HG03103 (cell line): ENCODE data around the gene INPP4B.

ENCODE experiments used
- ATAC-seq: cut with Tn5 transposase; IDR thresholded peaks from one replicate; pipeline ENCODE4 v1.9.1; 2021; ENCODE audit warnings: low read depth; ENCODE audit not compliant: unreplicated experiment

INPP4B gene

GRCh38 chr4:142194905-142195304, 651.2 kb downstream of the INPP4B start:
- ATAC-seq, result no peak

- no peak for ATAC-seq
Measured at GRCh38 chr4:142191901-142192300, 654.2 kb downstream of the INPP4B start.

- ATAC-seq, result no peak
Measured at GRCh38 chr4:142181021-142181420, 665.1 kb downstream of the INPP4B start.

DNA sequence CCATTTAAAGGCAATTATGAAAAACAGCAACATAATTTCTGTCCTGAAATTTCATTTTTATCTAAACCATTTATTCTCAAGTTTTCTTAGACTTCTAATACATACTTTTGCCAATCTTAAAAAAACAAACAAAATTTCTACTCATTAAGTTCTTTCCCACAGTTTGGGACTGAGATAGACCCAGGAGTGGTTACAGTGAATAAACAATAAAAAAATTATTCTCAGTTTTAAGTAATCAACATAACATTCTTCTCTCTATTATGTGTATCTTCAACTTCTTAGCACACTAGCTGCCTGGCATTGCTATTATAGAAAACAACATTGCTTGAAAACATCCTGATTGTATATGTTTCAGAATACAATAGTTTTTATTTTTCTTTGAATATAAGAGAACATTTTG, 676.9 kb downstream of the INPP4B start:
- no peak for ATAC-seq

- no peak for ATAC-seq
Measured at GRCh38 chr4:142168181-142168580, 677.9 kb downstream of the INPP4B start.

GRCh38 chr4:142164767-142165500, 681.2 kb downstream of the INPP4B start:
- no peak for ATAC-seq

DNA sequence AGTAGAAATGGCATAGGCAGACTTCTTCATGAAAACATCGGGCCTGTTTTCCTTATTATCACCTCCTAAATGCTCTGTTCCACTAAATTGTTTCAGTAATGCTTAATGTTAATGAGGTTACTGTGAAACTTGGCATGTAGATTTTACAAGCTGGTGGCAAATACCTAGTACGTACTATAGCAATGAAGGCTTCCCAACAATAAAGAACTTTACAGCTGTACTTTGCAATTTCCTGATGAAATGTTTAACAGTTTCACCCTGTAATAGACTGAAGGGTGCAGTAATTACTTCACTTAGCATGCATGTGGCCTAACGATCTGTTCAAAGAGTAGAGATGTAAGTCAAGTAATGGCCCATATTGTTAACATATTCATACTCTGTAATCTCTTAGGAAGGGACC, 685.0 kb downstream of the INPP4B start:
- ATAC-seq, result no peak

- ATAC-seq, result no peak
Measured at GRCh38 chr4:142160509-142160908, 685.6 kb downstream of the INPP4B start.

DNA sequence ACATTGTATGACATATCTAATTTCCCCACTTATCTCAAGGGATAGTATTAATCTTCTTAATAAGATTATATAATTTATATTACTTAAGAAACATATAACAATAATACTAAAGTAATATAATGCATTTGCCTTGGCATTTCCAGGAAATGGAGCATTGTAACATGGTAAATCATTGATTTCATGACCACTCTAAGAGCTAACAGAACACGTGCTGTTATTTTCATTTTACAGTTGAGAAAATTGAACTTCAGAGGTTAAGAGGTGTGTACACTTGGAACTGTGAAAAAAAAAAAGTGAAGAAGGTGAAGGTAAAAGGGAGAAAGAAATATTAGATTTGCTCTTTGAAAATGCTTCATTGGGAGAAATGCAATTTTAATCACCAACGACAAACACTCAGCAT, 687.1 kb downstream of the INPP4B start:
- ATAC-seq, result no peak

DNA sequence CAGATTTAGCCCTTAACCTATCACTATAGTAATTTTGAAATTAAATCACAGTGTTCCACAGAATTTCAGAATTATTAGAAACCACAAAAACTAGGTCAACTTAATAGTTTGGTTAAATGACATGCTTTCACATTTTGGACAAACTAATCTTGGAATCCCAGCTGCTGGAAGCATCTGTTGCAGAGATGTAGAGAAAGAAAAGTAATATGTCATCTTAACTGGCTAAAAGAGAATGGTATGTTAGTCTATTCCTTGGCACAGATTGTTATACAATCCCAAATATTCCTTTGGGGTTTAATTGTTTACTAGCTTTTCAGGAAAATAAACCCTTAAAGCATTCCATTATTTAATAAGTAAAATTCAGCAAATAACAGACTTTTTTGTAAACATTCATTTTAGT, 689.8 kb downstream of the INPP4B start:
- no peak for ATAC-seq

GRCh38 chr4:142155347-142155746, 690.8 kb downstream of the INPP4B start:
- ATAC-seq, result no peak

- no peak for ATAC-seq
Measured at GRCh38 chr4:142150483-142150882, 695.6 kb downstream of the INPP4B start.

DNA sequence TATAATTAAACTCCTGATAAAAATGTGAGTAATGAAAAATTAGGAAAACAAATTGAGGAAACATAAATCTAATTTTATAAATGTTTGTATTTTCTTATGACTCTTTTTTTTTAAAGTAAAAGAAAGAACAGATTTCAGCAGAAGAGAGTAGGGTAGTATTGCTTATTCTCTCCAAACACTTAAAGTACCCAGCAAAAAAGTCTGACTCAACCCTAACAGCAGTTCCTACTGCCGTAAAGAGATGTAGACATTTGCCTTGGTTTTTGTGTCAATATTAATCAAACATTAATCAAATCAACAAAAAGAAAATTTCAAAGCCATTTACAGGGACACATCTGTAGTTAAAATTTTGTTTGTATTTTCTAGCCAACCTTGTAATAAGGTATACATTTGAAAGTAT, 701.3 kb downstream of the INPP4B start:
- ATAC-seq, result no peak

DNA sequence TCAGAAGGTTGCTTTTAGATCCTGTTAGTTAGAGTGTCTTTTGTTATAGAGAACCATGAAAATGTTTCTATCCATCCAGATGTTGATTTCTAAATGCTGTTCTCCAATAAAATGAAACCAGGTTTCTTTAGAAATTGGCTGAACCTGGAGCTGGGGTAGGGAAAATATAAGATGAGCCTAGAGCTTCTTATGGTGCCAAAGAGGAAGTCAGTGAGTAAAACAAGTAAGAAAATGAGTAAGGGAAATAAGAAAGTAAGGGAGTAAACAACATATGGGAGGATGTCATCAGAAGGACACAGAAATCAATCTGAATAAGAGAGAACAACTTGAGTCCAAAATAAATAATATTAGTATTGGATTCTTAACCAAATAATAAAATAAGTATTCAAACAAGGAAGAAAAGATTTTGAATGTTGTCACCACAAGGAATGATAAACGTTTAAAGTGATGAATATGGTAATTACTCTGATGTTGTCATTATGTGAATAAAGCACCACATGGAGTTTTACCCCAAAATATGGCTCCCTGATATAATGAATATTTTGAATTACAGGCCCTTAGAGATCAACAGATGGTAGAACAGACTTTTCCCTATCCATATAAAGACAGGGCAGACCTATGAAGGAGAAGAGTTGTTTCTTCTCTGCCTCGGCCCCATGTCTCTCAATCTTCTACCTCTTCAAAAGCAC, 703.6 kb downstream of the INPP4B start:
- ATAC-seq, result no peak

- no peak for ATAC-seq
Measured at GRCh38 chr4:142141224-142141623, 704.9 kb downstream of the INPP4B start.

DNA sequence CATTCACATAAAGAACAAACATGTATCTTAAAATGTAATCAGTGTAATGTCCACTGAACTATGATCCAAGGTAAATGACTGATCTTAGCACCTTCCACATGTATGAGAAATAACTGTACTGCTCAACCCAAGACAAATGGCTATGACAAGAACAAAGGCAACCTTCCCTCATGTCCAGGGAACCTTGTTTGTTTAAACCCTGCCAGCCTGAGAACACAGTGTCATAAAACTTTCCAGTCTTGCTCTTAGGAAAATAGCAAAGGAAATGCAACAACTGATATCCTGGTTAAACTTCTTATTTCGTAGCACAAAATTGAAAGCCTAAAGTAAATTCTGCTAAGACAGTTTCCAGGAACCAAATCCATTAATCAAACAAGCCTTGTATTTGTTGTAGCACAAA, 715.4 kb downstream of the INPP4B start:
- ATAC-seq, result no peak

DNA sequence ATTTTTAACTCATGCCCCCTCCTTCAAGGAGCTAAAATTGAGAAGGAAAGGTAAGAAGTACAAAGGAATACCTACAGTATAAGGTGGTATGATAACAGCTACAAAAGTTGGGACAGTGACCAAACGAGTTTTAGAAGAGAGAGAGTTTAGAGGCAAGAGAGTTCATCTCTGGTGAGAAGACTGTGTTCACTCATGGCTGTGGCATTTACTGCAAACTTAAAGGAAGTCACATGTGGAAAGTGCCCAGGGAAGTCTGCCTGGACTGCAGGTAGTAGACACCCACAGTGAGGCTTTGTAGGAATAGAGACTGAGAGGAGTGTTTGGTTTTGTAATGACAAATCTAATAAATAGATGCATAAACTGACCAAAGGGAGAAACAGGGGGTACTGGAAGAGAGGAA, 716.2 kb downstream of the INPP4B start:
- ATAC-seq, result no peak

DNA sequence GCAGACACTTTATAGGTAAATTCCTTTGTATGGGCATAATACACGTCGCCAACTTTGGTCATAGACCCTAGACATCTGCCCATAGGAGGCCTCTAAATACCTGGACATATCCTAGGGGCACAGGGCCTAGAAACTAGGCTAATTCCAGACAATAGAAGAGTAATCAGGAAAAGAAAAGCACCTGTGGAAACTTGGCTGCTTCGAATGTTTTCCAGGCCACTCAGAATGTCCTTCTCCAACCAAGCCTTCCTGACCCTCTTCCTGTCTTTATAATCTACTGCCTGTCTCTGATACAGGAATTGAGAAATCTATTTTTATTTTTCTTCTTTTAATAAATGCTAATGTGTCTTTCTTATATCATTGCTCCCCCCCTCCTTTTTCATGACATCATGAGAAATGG, 716.6 kb downstream of the INPP4B start:
- no peak for ATAC-seq

DNA sequence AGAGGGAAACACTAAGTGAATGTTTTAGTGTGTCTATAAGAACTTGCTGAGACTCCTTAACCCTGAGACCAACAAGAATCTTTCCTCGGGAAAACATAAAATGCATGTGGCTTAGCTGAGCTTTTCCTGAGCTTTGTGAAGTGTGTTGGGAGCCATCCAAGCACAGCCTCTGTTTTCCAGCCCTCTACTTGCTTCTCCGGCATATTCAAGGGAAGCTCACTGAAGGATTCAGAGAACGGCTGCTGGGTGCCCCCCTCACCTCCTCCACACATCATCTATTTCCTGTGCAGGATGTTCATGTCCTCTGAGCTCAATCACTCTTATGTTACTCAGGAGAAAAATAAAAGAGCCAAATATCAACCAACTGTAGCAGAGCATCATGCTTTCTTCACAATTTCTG, 717.6 kb downstream of the INPP4B start:
- ATAC-seq, result no peak

GRCh38 chr4:142126890-142127497, 719.1 kb downstream of the INPP4B start:
- ATAC-seq, result peak; percentile 66

DNA sequence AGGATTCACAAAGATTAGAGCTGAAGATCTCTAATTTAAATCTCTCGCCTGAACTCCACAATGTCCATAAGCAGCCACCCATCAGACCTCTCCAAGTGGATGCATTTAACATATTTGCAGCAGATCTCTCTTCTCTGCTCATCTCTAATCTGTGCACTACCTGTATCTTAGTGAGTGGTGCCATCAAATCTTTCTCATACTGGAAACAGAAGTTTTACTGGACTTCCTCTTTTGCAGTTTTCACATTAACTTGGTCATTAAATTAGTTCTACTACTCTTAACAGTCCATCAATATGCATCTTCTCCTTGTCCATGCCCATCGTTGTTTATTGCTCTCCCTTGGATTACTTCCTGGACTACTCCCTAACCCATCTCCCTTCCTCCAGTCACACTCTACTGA, 721.2 kb downstream of the INPP4B start:
- no peak for ATAC-seq
